Spleen (tissue), 13 donors: ENCODE data around the gene PON1. TPM values are rescaled to one million over a fixed set of nuclear protein-coding genes. Genes with fewer than 3 reads are reported as not detected.

Experiments
- DNase-seq: peaks from one replicate; pipeline ENCODE4 v3.0.0-alpha.2; 2020
- H3K27ac ChIP-seq, 8 donors: fragments of 200-600 bp; sonication (generic) in 7 of 8; 1 replicate in 4 of 8; 2 replicates in 4 of 8; pipeline versions ENCODE4 v1.5.0 to v1.8.0; 2016 to 2021; ENCODE audit warnings: inconsistent platforms in 4 of 8, mild to moderate bottlenecking in 4 of 8, moderate library complexity in 1 of 8
- H3K27me3 ChIP-seq, 7 donors: fragments of 200-600 bp; sonication (generic) in 6 of 7; replicated peaks in 1 of 7; 1 replicate in 4 of 7; 2 replicates in 3 of 7; pipeline versions ENCODE4 v1.5.0 to v1.8.0; 2016 to 2021; ENCODE audit warnings: inconsistent platforms in 3 of 7, mild to moderate bottlenecking in 1 of 7
- H3K36me3 ChIP-seq, 6 donors: fragments of 200-600 bp; sonication (generic) in 5 of 6; 1 replicate in 4 of 6; 2 replicates in 2 of 6; pipeline versions ENCODE4 v1.5.0 to v1.8.0; 2016 to 2021; ENCODE audit warnings: inconsistent platforms in 2 of 6
- H3K4me1 ChIP-seq, 6 donors: fragments of 200-600 bp; sonication (generic) in 5 of 6; 1 replicate in 3 of 6; 2 replicates in 3 of 6; pipeline versions ENCODE4 v1.5.0 to v1.8.0; 2016 to 2021; ENCODE audit warnings: inconsistent platforms in 3 of 6
- H3K4me3 ChIP-seq, 8 donors: fragments of 200-600 bp; sonication (generic) in 7 of 8; 1 replicate in 4 of 8; 2 replicates in 4 of 8; pipeline versions ENCODE4 v1.5.0 to v1.8.0; 2016 to 2021; ENCODE audit warnings: inconsistent platforms in 4 of 8, mild to moderate bottlenecking in 4 of 8, moderate library complexity in 2 of 8
- H3K9me3 ChIP-seq, 8 donors: fragments of 200-600 bp; sonication (generic) in 7 of 8; 1 replicate in 4 of 8; 2 replicates in 4 of 8; pipeline versions ENCODE4 v1.5.0 to v1.8.0; 2016 to 2021; ENCODE audit warnings: inconsistent platforms in 4 of 8
- POLR2A ChIP-seq, 3 donors: fragments of 450-650 bp; IDR thresholded peaks; one replicate each; pipeline ENCODE4 v1.5.1; 2017; ENCODE audit warnings: antibody characterized with exemption in 3 of 3, mild to moderate bottlenecking in 1 of 3
- POLR2AphosphoS5 ChIP-seq, 3 donors: sonication (generic); formaldehyde crosslinking; IDR thresholded peaks; one replicate each; pipeline ENCODE4 v1.5.1; 2017; ENCODE audit warnings: antibody characterized with exemption in 3 of 3
- WGBS, 5 donors: extraction: QIAGEN DNeasy Blood & Tissue Kit in 3 of 5; methylation state at CpG; one replicate each; pipeline versions ENCODE4 v1.1.5 to v1.1.7; 2013 to 2018; 5-methylcytosine and 5-hydroxymethylcytosine counted together
- intact Hi-C: fragments of 100-400 bp; cut with DNase I; formaldehyde crosslinking; loops from one replicate; pipeline ENCODE4 v1.15.0; 2023; ENCODE audit warnings: low total_unique reads
- long read RNA-seq, 2 donors: transcript quantifications; one replicate each; lab custom pipeline, GENCODE V29; 2026
- polyA plus RNA-seq, 3 donors: library from polyadenylated mRNA; stranded (reverse); fragments of 200-250 nt; gene quantifications; one replicate each; pipeline ENCODE4 v1.2.1, GENCODE V29; 2013
- total RNA-seq, 7 donors: library from RNA; depleted of rRNA in 3 of 7; stranded (reverse); fragments of >200 nt in 3 of 7; fragmentation: NEBNext Ultra II Directional in 4 of 7; extraction: Animal tissue kit (Norgen Biotek cat#: 25700) in 4 of 7; gene quantifications; one replicate each; pipeline versions ENCODE4 v1.1.0 to v1.2.1, GENCODE V29; 2016 to 2021
- TF ChIP-seq, protein P1 (sequence below), 11 experiments: fragments of 200-600 bp in 7 of 11; fragments of 450-650 bp in 4 of 11; sonication (generic) in 4 of 11; IDR thresholded peaks in 8 of 11; conservative IDR thresholded peaks in 3 of 11; 1 replicate in 7 of 11; 2 replicates in 4 of 11; pipeline versions ENCODE4 v1.4.0 to v1.8.0; 2016 to 2021; ENCODE audit warnings: antibody characterized with exemption in 11 of 11, inconsistent platforms in 4 of 11, mild to moderate bottlenecking in 1 of 11
- donor health status: healthy with polysubstance abuse.
- donor health status: DM: no; HTN: no; CAD: no; lungs with moderate emphysema.
- donor health status: DM: no; HTN: no; CAD: no.
- donor health status: Bipolar disorder and iron deficiency.
- donor health status: healthy.
- donor health status: DM: no; HTN: no; CAD: no.
- donor health status: DM: yes; HTN: yes; CAD: no.

Gene PON1
- total RNA-seq (not detected), polyA plus RNA-seq (under 1 TPM in 1 of 3 donors, not detected in 2; 0.13 TPM)
- long read RNA-seq, donor 1: 0 reads
- long read RNA-seq, donor 2: 0 reads

DNA sequence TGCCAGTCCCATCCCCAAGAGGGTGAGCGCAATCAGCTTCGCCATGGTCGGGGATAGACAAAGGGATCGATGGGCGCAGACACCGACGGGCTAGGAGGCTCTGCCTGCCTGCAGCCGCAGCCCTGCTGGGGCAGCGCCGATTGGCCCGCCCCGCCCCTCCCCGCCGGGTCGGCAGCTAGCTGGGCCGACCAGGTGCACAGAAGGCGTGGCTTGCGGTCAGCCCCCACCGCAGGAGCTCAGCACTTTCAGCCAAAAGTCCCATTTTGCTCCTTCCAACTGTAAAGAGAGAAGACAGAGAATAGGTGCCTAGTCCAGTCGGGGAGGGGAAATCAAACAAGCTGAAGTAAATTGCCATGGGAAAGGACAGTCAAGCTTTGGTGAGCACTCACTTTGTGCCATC, at the start of gene PON1:
PON1 (minus strand) TSS at position 102 of the 400 bp plus-strand sequence; CDS start at position 45, 57 bp downstream.
- 38 to 59% (median 48%) methylated on average over 18 to 20 of the region's 20 CpGs for WGBS, 5 donors
- no peaks in the 10 kb centered on the region for H3K4me1 ChIP-seq
- H3K4me3 ChIP-seq: no peak within 1 kb of the TSS
- H3K36me3 ChIP-seq: no peaks in the 10 kb centered on the region
- H3K27me3 ChIP-seq: peaks cover 0 to 16% (median 0%) of the 10 kb centered on the region in 7 donors
- H3K9me3 ChIP-seq: no peaks in the 10 kb centered on the region
- H3K27ac ChIP-seq: no peak within 1 kb of the TSS
- TF ChIP-seq POLR2A (IDR thresholded peaks at IDR 0.05): no peak
- DNase-seq: peak; percentile 73
- intact Hi-C loops: no loop called here

DNA sequence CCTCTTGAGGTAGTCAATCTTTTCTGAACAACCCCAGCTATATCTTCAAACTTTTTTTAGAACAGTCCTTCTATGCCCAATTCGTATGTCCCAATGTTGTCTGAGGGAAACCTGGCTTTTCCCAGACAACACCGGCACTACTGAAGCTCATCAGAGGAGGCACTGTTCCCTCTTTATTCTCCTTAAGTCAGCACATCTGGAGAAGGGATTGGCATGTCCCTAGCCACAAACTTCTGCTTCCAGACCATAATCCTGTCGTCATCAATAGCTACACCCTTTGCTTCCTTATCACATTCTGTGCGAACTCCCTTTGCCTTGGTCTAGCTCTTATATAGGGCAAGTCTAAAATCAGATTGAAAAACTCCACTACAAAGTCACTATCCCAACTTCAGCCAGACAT, 49.0 kb upstream of the PON1 start:
- H3K36me3 ChIP-seq: no peaks in the 10 kb centered on the region
- DNase-seq: no peak
- WGBS, 5 donors: 79 to 93% (median 83%) methylated on average over 4 of the region's 4 CpGs

GRCh38 chr7:95368235-95368634, 43.9 kb upstream of the PON1 start:
- no peak overlapping the region for H3K4me3 ChIP-seq
- H3K27ac ChIP-seq: no peak overlapping the region

More for the DNA sequence above, 49.0 kb upstream of the PON1 start:
- no peak for TF ChIP-seq POLR2A (IDR thresholded peaks at IDR 0.05)
- TF ChIP-seq POLR2AphosphoS5 (IDR thresholded peaks at IDR 0.05): no peak
- TF ChIP-seq, protein P1, sequence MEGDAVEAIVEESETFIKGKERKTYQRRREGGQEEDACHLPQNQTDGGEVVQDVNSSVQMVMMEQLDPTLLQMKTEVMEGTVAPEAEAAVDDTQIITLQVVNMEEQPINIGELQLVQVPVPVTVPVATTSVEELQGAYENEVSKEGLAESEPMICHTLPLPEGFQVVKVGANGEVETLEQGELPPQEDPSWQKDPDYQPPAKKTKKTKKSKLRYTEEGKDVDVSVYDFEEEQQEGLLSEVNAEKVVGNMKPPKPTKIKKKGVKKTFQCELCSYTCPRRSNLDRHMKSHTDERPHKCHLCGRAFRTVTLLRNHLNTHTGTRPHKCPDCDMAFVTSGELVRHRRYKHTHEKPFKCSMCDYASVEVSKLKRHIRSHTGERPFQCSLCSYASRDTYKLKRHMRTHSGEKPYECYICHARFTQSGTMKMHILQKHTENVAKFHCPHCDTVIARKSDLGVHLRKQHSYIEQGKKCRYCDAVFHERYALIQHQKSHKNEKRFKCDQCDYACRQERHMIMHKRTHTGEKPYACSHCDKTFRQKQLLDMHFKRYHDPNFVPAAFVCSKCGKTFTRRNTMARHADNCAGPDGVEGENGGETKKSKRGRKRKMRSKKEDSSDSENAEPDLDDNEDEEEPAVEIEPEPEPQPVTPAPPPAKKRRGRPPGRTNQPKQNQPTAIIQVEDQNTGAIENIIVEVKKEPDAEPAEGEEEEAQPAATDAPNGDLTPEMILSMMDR (IDR thresholded peaks at IDR 0.05 in 8 of 11, conservative IDR thresholded peaks at IDR 0.05 in 3 of 11): no peak
- intact Hi-C loops: no loop called here
- peaks cover 0 to under 1% (median 0%) of the 10 kb centered on the region in 8 donors for H3K9me3 ChIP-seq
- H3K27ac ChIP-seq: no peak overlapping the region
- no peak overlapping the region for H3K4me3 ChIP-seq
- peaks cover 0 to 7% (median 0%) of the 10 kb centered on the region in 7 donors for H3K27me3 ChIP-seq
- no peaks in the 10 kb centered on the region for H3K4me1 ChIP-seq

DNA sequence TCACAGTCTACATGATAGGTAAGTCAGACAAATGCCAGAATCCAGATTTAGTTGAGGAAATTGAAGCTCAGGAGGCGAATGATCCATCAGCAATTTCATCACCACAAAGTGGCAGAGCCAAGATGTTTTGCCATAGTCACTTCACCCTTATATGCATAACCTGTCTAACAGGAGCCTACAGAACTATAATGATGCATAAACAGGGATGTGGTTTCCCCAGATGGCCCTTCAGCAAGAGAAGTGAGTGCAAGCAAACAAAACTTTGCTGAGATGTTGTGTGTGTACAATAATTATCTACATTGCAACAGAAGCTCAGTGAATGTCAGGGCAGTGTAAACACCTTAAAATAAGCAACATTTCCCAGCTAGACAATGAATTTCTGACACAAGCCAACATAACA, 43.3 kb upstream of the PON1 start:
- Histone ChIP-seq H3K27ac (no peak overlapping the region), H3K27me3 (peaks cover 0 to 4% (median 0%) of the 10 kb centered on the region in 7 donors), H3K9me3 (no peaks in the 10 kb centered on the region), H3K36me3 (no peaks in the 10 kb centered on the region), H3K4me1 (no peaks in the 10 kb centered on the region), H3K4me3 (no peak overlapping the region)
- intact Hi-C loops: no loop called here
- WGBS, 5 donors: 64 to 98% (median 88%) methylated on average over 1 of the region's 1 CpG
- TF ChIP-seq POLR2AphosphoS5 (IDR thresholded peaks at IDR 0.05) (no peak), POLR2A (IDR thresholded peaks at IDR 0.05) (no peak)
- TF ChIP-seq, protein P1 (IDR thresholded peaks at IDR 0.05 in 8 of 11, conservative IDR thresholded peaks at IDR 0.05 in 3 of 11): no peak
- no peak for DNase-seq

More at GRCh38 chr7:95368235-95368634, 43.9 kb upstream of the PON1 start:
- DNase-seq: no peak
- Histone ChIP-seq H3K27me3 (peaks cover 0 to 4% (median 0%) of the 10 kb centered on the region in 7 donors), H3K4me1 (no peaks in the 10 kb centered on the region), H3K36me3 (no peaks in the 10 kb centered on the region), H3K9me3 (no peaks in the 10 kb centered on the region)
- TF ChIP-seq, protein P1 (IDR thresholded peaks at IDR 0.05 in 8 of 11, conservative IDR thresholded peaks at IDR 0.05 in 3 of 11): no peak
- TF ChIP-seq POLR2AphosphoS5 (IDR thresholded peaks at IDR 0.05): no peak
- no peak for TF ChIP-seq POLR2A (IDR thresholded peaks at IDR 0.05)
- intact Hi-C loops: no loop called here
- whole genome bisulfite sequencing, 5 donors: 75 to 92% (median 81%) methylated on average over 3 of the region's 3 CpGs
